Spleen (tissue), 13 donors: Measurements from ENCODE around the gene TMEM37. TPM values are rescaled to one million over a fixed set of nuclear protein-coding genes. Genes with fewer than 3 reads are reported as not detected.

ENCODE experiments used
- DNase-seq: peaks from one replicate; pipeline ENCODE4 v3.0.0-alpha.2; 2020
- H3K27ac ChIP-seq, 8 donors: fragments of 200-600 bp; sonication (generic) in 7 of 8; 1 replicate in 4 of 8; 2 replicates in 4 of 8; pipeline versions ENCODE4 v1.5.0 to v1.8.0; 2016 to 2021; ENCODE audit warnings: inconsistent platforms in 4 of 8, mild to moderate bottlenecking in 4 of 8, moderate library complexity in 1 of 8
- H3K27me3 ChIP-seq, 7 donors: fragments of 200-600 bp; sonication (generic) in 6 of 7; replicated peaks in 1 of 7; 1 replicate in 4 of 7; 2 replicates in 3 of 7; pipeline versions ENCODE4 v1.5.0 to v1.8.0; 2016 to 2021; ENCODE audit warnings: inconsistent platforms in 3 of 7, mild to moderate bottlenecking in 1 of 7
- H3K36me3 ChIP-seq, 6 donors: fragments of 200-600 bp; sonication (generic) in 5 of 6; 1 replicate in 4 of 6; 2 replicates in 2 of 6; pipeline versions ENCODE4 v1.5.0 to v1.8.0; 2016 to 2021; ENCODE audit warnings: inconsistent platforms in 2 of 6
- H3K4me1 ChIP-seq, 6 donors: fragments of 200-600 bp; sonication (generic) in 5 of 6; 1 replicate in 3 of 6; 2 replicates in 3 of 6; pipeline versions ENCODE4 v1.5.0 to v1.8.0; 2016 to 2021; ENCODE audit warnings: inconsistent platforms in 3 of 6
- H3K4me3 ChIP-seq, 8 donors: fragments of 200-600 bp; sonication (generic) in 7 of 8; 1 replicate in 4 of 8; 2 replicates in 4 of 8; pipeline versions ENCODE4 v1.5.0 to v1.8.0; 2016 to 2021; ENCODE audit warnings: inconsistent platforms in 4 of 8, mild to moderate bottlenecking in 4 of 8, moderate library complexity in 2 of 8
- H3K9me3 ChIP-seq, 8 donors: fragments of 200-600 bp; sonication (generic) in 7 of 8; 1 replicate in 4 of 8; 2 replicates in 4 of 8; pipeline versions ENCODE4 v1.5.0 to v1.8.0; 2016 to 2021; ENCODE audit warnings: inconsistent platforms in 4 of 8
- CTCF ChIP-seq, 11 experiments: fragments of 200-600 bp in 7 of 11; fragments of 450-650 bp in 4 of 11; sonication (generic) in 4 of 11; IDR thresholded peaks in 8 of 11; conservative IDR thresholded peaks in 3 of 11; 1 replicate in 7 of 11; 2 replicates in 4 of 11; pipeline versions ENCODE4 v1.4.0 to v1.8.0; 2016 to 2021; ENCODE audit warnings: antibody characterized with exemption in 11 of 11, inconsistent platforms in 4 of 11, mild to moderate bottlenecking in 1 of 11
- POLR2A ChIP-seq, 3 donors: fragments of 450-650 bp; IDR thresholded peaks; one replicate each; pipeline ENCODE4 v1.5.1; 2017; ENCODE audit warnings: antibody characterized with exemption in 3 of 3, mild to moderate bottlenecking in 1 of 3
- POLR2AphosphoS5 ChIP-seq, 3 donors: sonication (generic); formaldehyde crosslinking; IDR thresholded peaks; one replicate each; pipeline ENCODE4 v1.5.1; 2017; ENCODE audit warnings: antibody characterized with exemption in 3 of 3
- WGBS, 5 donors: extraction: QIAGEN DNeasy Blood & Tissue Kit in 3 of 5; methylation state at CpG; one replicate each; pipeline versions ENCODE4 v1.1.5 to v1.1.7; 2013 to 2018; 5-methylcytosine and 5-hydroxymethylcytosine counted together
- intact Hi-C: fragments of 100-400 bp; cut with DNase I; formaldehyde crosslinking; loops from one replicate; pipeline ENCODE4 v1.15.0; 2023; ENCODE audit warnings: low total_unique reads
- long read RNA-seq, 2 donors: transcript quantifications; one replicate each; lab custom pipeline, GENCODE V29; 2026
- polyA plus RNA-seq, 3 donors: library from polyadenylated mRNA; stranded (reverse); fragments of 200-250 nt; gene quantifications; one replicate each; pipeline ENCODE4 v1.2.1, GENCODE V29; 2013
- total RNA-seq, 7 donors: library from RNA; depleted of rRNA in 3 of 7; stranded (reverse); fragments of >200 nt in 3 of 7; fragmentation: NEBNext Ultra II Directional in 4 of 7; extraction: Animal tissue kit (Norgen Biotek cat#: 25700) in 4 of 7; gene quantifications; one replicate each; pipeline versions ENCODE4 v1.1.0 to v1.2.1, GENCODE V29; 2016 to 2021
- donor health status: healthy with polysubstance abuse.
- donor health status: DM: no; HTN: no; CAD: no; lungs with moderate emphysema.
- donor health status: DM: no; HTN: no; CAD: no.
- donor health status: Bipolar disorder and iron deficiency.
- donor health status: healthy.
- donor health status: DM: no; HTN: no; CAD: no.
- donor health status: DM: yes; HTN: yes; CAD: no.

Gene TMEM37, protein sequence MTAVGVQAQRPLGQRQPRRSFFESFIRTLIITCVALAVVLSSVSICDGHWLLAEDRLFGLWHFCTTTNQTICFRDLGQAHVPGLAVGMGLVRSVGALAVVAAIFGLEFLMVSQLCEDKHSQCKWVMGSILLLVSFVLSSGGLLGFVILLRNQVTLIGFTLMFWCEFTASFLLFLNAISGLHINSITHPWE
- total RNA-seq = 10 to 100 TPM; 24.1 to 53.2 (median 35.9) TPM
- 10 to 100 TPM in 2 of 3 donors, 1 to 10 TPM in 1; 5.9 to 16.5 (median 12.4) TPM for polyA plus RNA-seq
- long read RNA-seq, donor 1, transcript TMEM37-201 (2 exons, 1,688 nt) = major isoform, 13 of 13 reads
- long read RNA-seq, donor 1, partial matches to known transcripts = 0 of 13 reads
- long read RNA-seq, donor 1, other reads (novel, unspliced or antisense) = 0 of 13 reads
- long read RNA-seq, donor 2, transcript TMEM37-201 (2 exons, 1,688 nt) = major isoform, 13 of 13 reads
- long read RNA-seq, donor 2, partial matches to known transcripts = 0 of 13 reads
- long read RNA-seq, donor 2, other reads (novel, unspliced or antisense) = 0 of 13 reads

GRCh38 chr2:119431155-119431975, at the start of gene TMEM37:
TMEM37 (plus strand) TSS chr2:119431854; CDS start chr2:119431904, 50 bp downstream.
- Histone ChIP-seq H3K9me3 (no peaks in the 10 kb centered on the region), H3K4me1 (peaks cover 3 to 79% (median 38%) of the 10 kb centered on the region in 6 donors), H3K36me3 (no peaks in the 10 kb centered on the region), H3K27me3 (peaks cover 0 to 84% (median 13%) of the 10 kb centered on the region in 7 donors), H3K27ac (peak within 1 kb of the TSS in 7 of 8 donors; percentile 29 to 81 (median 58)), H3K4me3 (peak within 1 kb of the TSS; percentile 16 to 73 (median 45))
- WGBS, 5 donors = 4 to 5% (median 5%) methylated on average over 44 to 72 of the region's 72 CpGs
- DNase-seq = peak; percentile 84
- TF ChIP-seq POLR2A (IDR thresholded peaks at IDR 0.05) (no peak), CTCF (IDR thresholded peaks at IDR 0.05 in 8 of 11, conservative IDR thresholded peaks at IDR 0.05 in 3 of 11) (no peak), POLR2AphosphoS5 (IDR thresholded peaks at IDR 0.05) (peak; percentile 33 to 75 (median 64))
- intact Hi-C loops = no loop called here

- no peak for DNase-seq
- Histone ChIP-seq H3K4me3 (no peak overlapping the region), H3K27me3 (no peaks in the 10 kb centered on the region), H3K36me3 (no peaks in the 10 kb centered on the region), H3K27ac (no peak overlapping the region), H3K9me3 (no peaks in the 10 kb centered on the region), H3K4me1 (peaks cover 0 to 15% (median 9%) of the 10 kb centered on the region in 6 donors)
- WGBS, 5 donors = 79 to 88% (median 85%) methylated on average over 6 of the region's 6 CpGs
- intact Hi-C loops = no loop called here
- no peak for TF ChIP-seq POLR2AphosphoS5 (IDR thresholded peaks at IDR 0.05)
- no peak for TF ChIP-seq POLR2A (IDR thresholded peaks at IDR 0.05)
- TF ChIP-seq CTCF (IDR thresholded peaks at IDR 0.05 in 8 of 11, conservative IDR thresholded peaks at IDR 0.05 in 3 of 11) = no peak
These were observed 48.1 kb upstream of the TMEM37 start for GRCh38 chr2:119383410-119384140.

- TF ChIP-seq CTCF (IDR thresholded peaks at IDR 0.05 in 8 of 11, conservative IDR thresholded peaks at IDR 0.05 in 3 of 11) (no peak), POLR2AphosphoS5 (IDR thresholded peaks at IDR 0.05) (no peak), POLR2A (IDR thresholded peaks at IDR 0.05) (no peak)
- no peaks in the 10 kb centered on the region for H3K36me3 ChIP-seq
- intact Hi-C loops = no loop called here
- no peak overlapping the region for H3K4me3 ChIP-seq
- no peak for DNase-seq
- no peak overlapping the region for H3K27ac ChIP-seq
- H3K27me3 ChIP-seq = no peaks in the 10 kb centered on the region
- peaks cover 0 to 21% (median 9%) of the 10 kb centered on the region in 6 donors for H3K4me1 ChIP-seq
- no peaks in the 10 kb centered on the region for H3K9me3 ChIP-seq
- WGBS, 5 donors = 73 to 90% (median 81%) methylated on average over 4 of the region's 4 CpGs
These were observed 46.7 kb upstream of the TMEM37 start for GRCh38 chr2:119384971-119385370.
